GM12878 (cell line): Measurements from ENCODE around the gene ENOPH1. TPM values are rescaled to one million over a fixed set of nuclear protein-coding genes. Genes with fewer than 3 reads are reported as not detected.

Experiments used
- CHD1 ChIP-seq: IDR thresholded peaks from 2 replicates; pipeline ENCODE4 v1.6.1; 2012; ENCODE audit warnings: low read depth, low read length, improper control_type of control experiment
- ESRRA ChIP-seq: IDR thresholded peaks from 2 replicates; pipeline ENCODE4 v1.6.1; 2012; ENCODE audit warnings: mild to moderate bottlenecking, low read length, improper control_type of control experiment
- HDAC6 ChIP-seq: fragments of 200-600 bp; sonication (generic); IDR thresholded peaks from one replicate; pipeline ENCODE4 v1.8.0; 2017; ENCODE audit warnings: antibody characterized with exemption; ENCODE audit not compliant: unreplicated experiment
- HDGF ChIP-seq: fragments of 450-650 bp; IDR thresholded peaks from 2 replicates; pipeline ENCODE4 v1.6.1; 2016; ENCODE audit warnings: antibody characterized with exemption
- LARP7 ChIP-seq: fragments of 450-650 bp; IDR thresholded peaks from 2 replicates; pipeline ENCODE4 v1.6.1; 2017; ENCODE audit warnings: mild to moderate bottlenecking
- NKRF ChIP-seq: fragments of 450-650 bp; conservative IDR thresholded peaks from 2 replicates; pipeline ENCODE4 v1.6.1; 2017; ENCODE audit warnings: mild to moderate bottlenecking, moderate library complexity
- POLR2A ChIP-seq: IDR thresholded peaks from 2 replicates; pipeline ENCODE4 v1.6.1; 2011; ENCODE audit warnings: low read depth, mild to moderate bottlenecking, low read length
- RCOR1 ChIP-seq: conservative IDR thresholded peaks from 2 replicates; pipeline ENCODE4 v1.6.1; 2012; ENCODE audit warnings: low read depth, low read length, improper control_type of control experiment
- SMAD1 ChIP-seq: fragments of 450-650 bp; IDR thresholded peaks from 2 replicates; pipeline ENCODE4 v1.6.1; 2018; ENCODE audit warnings: mild to moderate bottlenecking, low read depth; ENCODE audit not compliant: partially characterized antibody
- STAT3 ChIP-seq: IDR thresholded peaks from 2 replicates; pipeline ENCODE4 v1.6.1; 2011; ENCODE audit warnings: low read depth, low read length, improper control_type of control experiment
- polyA plus RNA-seq, 11 experiments: library from polyadenylated mRNA; depleted of rRNA in 4 of 11; unstranded in 6 of 11; stranded (reverse) in 5 of 11; fragments of >200 nt; fragmentation: Nextera tagmentation in 4 of 11; fragmentation: Illumina TruSeq in 1 of 11; extraction: Ambion mirVana in 4 of 11; extraction: Trizol in 1 of 11; gene quantifications; 1 replicate in 1 of 11; 2 replicates in 10 of 11; pipeline versions ENCODE4 v1.2.1 to v1.2.3, GENCODE V29; 2011 to 2016; ENCODE audit warnings: inconsistent platforms in 2 of 11, missing spikeins in 2 of 11, low read depth in 1 of 11
- total RNA-seq, 4 experiments: library from RNA; depleted of rRNA in 3 of 4; stranded (reverse); fragments of >200 nt in 3 of 4; fragmentation: Illumina TruSeq in 1 of 4; extraction: Trizol in 1 of 4; gene quantifications; 2 replicates each; pipeline versions ENCODE4 v1.2.1 to v1.2.3, GENCODE V29; 2013 to 2021
- TF ChIP-seq, protein P1 (sequence below): IDR thresholded peaks from 2 replicates; pipeline ENCODE4 v1.6.1; 2011; ENCODE audit warnings: low read depth, low read length, improper control_type of control experiment, borderline replicate concordance

Gene ENOPH1
- total and polyA plus RNA-seq, 10 of the 15 experiments (the other 5 are each of a cell fraction or from before 2014, with no cell fraction given), result 24.4 to 83.6 (median 46.7) TPM

GRCh38 chr4:82429728-82430192 lies 630 bp upstream of the ENOPH1 start (continued):
- TF ChIP-seq LARP7 (peak; percentile 61; the same call in 1 of the 2 replicates), STAT3 (no peak), NKRF (peak; percentile 73), RCOR1 (no peak), HDGF (no peak), HDAC6 (peak; percentile 22), SMAD1 (no peak), POLR2A (no peak; the same call in 1 of the 2 replicates), ESRRA (no peak), CHD1 (no peak; the same call in 1 of the 2 replicates)
- TF ChIP-seq, protein P1, sequence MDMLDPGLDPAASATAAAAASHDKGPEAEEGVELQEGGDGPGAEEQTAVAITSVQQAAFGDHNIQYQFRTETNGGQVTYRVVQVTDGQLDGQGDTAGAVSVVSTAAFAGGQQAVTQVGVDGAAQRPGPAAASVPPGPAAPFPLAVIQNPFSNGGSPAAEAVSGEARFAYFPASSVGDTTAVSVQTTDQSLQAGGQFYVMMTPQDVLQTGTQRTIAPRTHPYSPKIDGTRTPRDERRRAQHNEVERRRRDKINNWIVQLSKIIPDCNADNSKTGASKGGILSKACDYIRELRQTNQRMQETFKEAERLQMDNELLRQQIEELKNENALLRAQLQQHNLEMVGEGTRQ, result no peak
